Aorta (tissue), 5 donors: ENCODE measurements around the gene TDRD15. TPM values are rescaled to one million over a fixed set of nuclear protein-coding genes. Genes with fewer than 3 reads are reported as not detected.
"Not testable (repeated sequence)": the region's sequence is repeated elsewhere in the genome, so short reads cannot be mapped to it uniquely, and the experiment has no call there.

Experiments used
- ATAC-seq: fragments of 200-7000 bp; cut with Tn5 transposase; one replicate; pipeline ENCODE4 v1.9.1; 2022; ENCODE audit warnings: moderate library complexity; ENCODE audit not compliant: low FRiP score
- DNase-seq, 2 donors: peaks; one replicate each; pipeline ENCODE4 v3.0.0-alpha.2; 2020
- H3K27ac ChIP-seq, 2 donors: one replicate each; pipeline ENCODE4 v1.5.1; 2013; ENCODE audit warnings: low read length in 2 of 2, mild to moderate bottlenecking in 2 of 2, moderate library complexity in 2 of 2, control low read depth in 1 of 2, inconsistent platforms in 1 of 2, low read depth in 1 of 2
- H3K27me3 ChIP-seq, 2 donors: one replicate each; pipeline ENCODE4 v1.6.1; 2013; ENCODE audit warnings: control low read depth in 1 of 2, low read length in 1 of 2, mild to moderate bottlenecking in 1 of 2, moderate library complexity in 1 of 2; ENCODE audit not compliant: insufficient read depth in 2 of 2, control insufficient read depth in 1 of 2
- H3K36me3 ChIP-seq, 2 donors: one replicate each; pipeline ENCODE4 v1.6.1; 2013; ENCODE audit warnings: control low read depth in 1 of 2, low read length in 1 of 2, mild to moderate bottlenecking in 1 of 2; ENCODE audit not compliant: insufficient read depth in 2 of 2, control insufficient read depth in 1 of 2
- H3K4me1 ChIP-seq, 2 donors: one replicate each; pipeline ENCODE4 v1.6.1; 2013; ENCODE audit warnings: low read length in 2 of 2, control low read depth in 1 of 2, mild to moderate bottlenecking in 1 of 2, moderate library complexity in 1 of 2; ENCODE audit not compliant: insufficient read depth in 2 of 2, control insufficient read depth in 1 of 2
- H3K4me3 ChIP-seq, 2 donors: one replicate each; pipeline ENCODE4 v1.5.1; 2013; ENCODE audit warnings: low read length in 2 of 2, control low read depth in 1 of 2, mild to moderate bottlenecking in 1 of 2
- H3K9me3 ChIP-seq: one replicate; pipeline ENCODE4 v1.6.1; 2013; ENCODE audit warnings: mild to moderate bottlenecking, low read length; ENCODE audit not compliant: control insufficient read depth
- WGBS, 2 donors: extraction: QIAGEN DNeasy Blood & Tissue Kit; methylation state at CpG; one replicate each; pipeline ENCODE4 v1.1.7; 2013; 5-methylcytosine and 5-hydroxymethylcytosine counted together
- intact Hi-C, 2 donors: fragments of 100-400 bp; cut with DNase I; formaldehyde crosslinking; loops; one replicate each; pipeline versions ENCODE4 v1.14.2 to v1.15.0; 2022
- polyA plus RNA-seq, 2 donors: library from polyadenylated mRNA; stranded (reverse); fragments of 200-250 nt; gene quantifications; one replicate each; pipeline ENCODE4 v1.2.3, GENCODE V29; 2013
- total RNA-seq, 2 donors: library from RNA; stranded (reverse); fragmentation: NEBNext Ultra II Directional; extraction: Animal tissue kit (Norgen Biotek cat#: 25700); gene quantifications; one replicate each; pipeline ENCODE4 v1.2.1, GENCODE V29; 2021
- donor health status: healthy with polysubstance abuse.
- donor health status: Bipolar disorder and iron deficiency.
- donor health status: DM: no; HTN: no; CAD: no.
- donor health status: DM: no; HTN: no; CAD: no.
- donor health status: DM: yes; HTN: yes; CAD: no.

The TDRD15 gene
- total and polyA plus RNA-seq, 4 donors, result 0.06 to 0.15 TPM; not detected in 2

- Histone ChIP-seq H3K4me3 (no peak overlapping the region), H3K27ac (no peak overlapping the region), H3K36me3 (no peaks in the 10 kb centered on the region), H3K4me1 (peaks cover 0 to 5% of the 10 kb centered on the region in 2 donors), H3K27me3 (no peaks in the 10 kb centered on the region), H3K9me3 (no peaks in the 10 kb centered on the region)
- intact Hi-C loops, result no loop called here
- ATAC-seq, result no peak
- 93 to 94% methylated on average over 1 of the region's 1 CpG for WGBS, 2 donors
- no peak for DNase-seq
These were observed 25.5 kb upstream of the TDRD15 start for GRCh38 chr2:21098294-21098693.

- H3K9me3 ChIP-seq, result no peaks in the 10 kb centered on the region
- no peak overlapping the region for H3K27ac ChIP-seq
- H3K4me1 ChIP-seq, result peaks cover 0 to 5% of the 10 kb centered on the region in 2 donors
- intact Hi-C loops, result no loop called here
- H3K27me3 ChIP-seq, result no peaks in the 10 kb centered on the region
- H3K4me3 ChIP-seq, result no peak overlapping the region
- DNase-seq (no peak), ATAC-seq (no peak)
- 20 to 24% methylated on average over 5 of the region's 5 CpGs for WGBS, 2 donors
- H3K36me3 ChIP-seq, result no peaks in the 10 kb centered on the region
These were observed 24.4 kb upstream of the TDRD15 start for GRCh38 chr2:21099281-21099907.

GRCh38 chr2:21101514-21102155 lies 22.1 kb upstream of the TDRD15 start:
- H3K4me3 ChIP-seq, DNase-seq, H3K9me3 ChIP-seq, ATAC-seq, H3K27me3 ChIP-seq, H3K36me3 ChIP-seq, H3K27ac ChIP-seq, H3K4me1 ChIP-seq, intact Hi-C loops: not testable (repeated sequence)
- 95 to 96% methylated on average over 34 of the region's 34 CpGs for WGBS, 2 donors

GRCh38 chr2:21102356-21102755 lies 21.4 kb upstream of the TDRD15 start:
- DNase-seq, result no peak
- no peaks in the 10 kb centered on the region for H3K9me3 ChIP-seq
- no peak for ATAC-seq
- no peaks in the 10 kb centered on the region for H3K27me3 ChIP-seq
- H3K4me3 ChIP-seq, result no peak overlapping the region
- H3K36me3 ChIP-seq, result no peaks in the 10 kb centered on the region
- H3K27ac ChIP-seq, result no peak overlapping the region
- peaks cover 0 to 5% of the 10 kb centered on the region in 2 donors for H3K4me1 ChIP-seq
- WGBS, 2 donors, result 90 to 91% methylated on average over 12 of the region's 12 CpGs
- intact Hi-C loops, result no loop called here

- Histone ChIP-seq H3K9me3 (no peaks in the 10 kb centered on the region), H3K27ac (no peak overlapping the region), H3K36me3 (no peaks in the 10 kb centered on the region), H3K4me1 (peaks cover 0 to 5% of the 10 kb centered on the region in 2 donors), H3K4me3 (no peak overlapping the region), H3K27me3 (no peaks in the 10 kb centered on the region)
- intact Hi-C loops, result no loop called here
- 62 to 65% methylated on average over 1 of the region's 1 CpG for WGBS, 2 donors
- DNase-seq (no peak), ATAC-seq (no peak)
These were observed 20.4 kb upstream of the TDRD15 start for GRCh38 chr2:21103274-21103891.

- H3K36me3 ChIP-seq, result no peaks in the 10 kb centered on the region
- no peak overlapping the region for H3K4me3 ChIP-seq
- no peak overlapping the region for H3K27ac ChIP-seq
- ATAC-seq (no peak), DNase-seq (no peak)
- 33 to 47% methylated on average over 1 of the region's 1 CpG for WGBS, 2 donors
- no peaks in the 10 kb centered on the region for H3K9me3 ChIP-seq
- intact Hi-C loops, result no loop called here
- peaks cover 0 to 4% of the 10 kb centered on the region in 2 donors for H3K4me1 ChIP-seq
- no peaks in the 10 kb centered on the region for H3K27me3 ChIP-seq
These were observed 19.6 kb upstream of the TDRD15 start for GRCh38 chr2:21104030-21104660.

- DNase-seq, result no peak
- Histone ChIP-seq H3K4me3 (no peak overlapping the region), H3K36me3 (no peaks in the 10 kb centered on the region), H3K9me3 (no peaks in the 10 kb centered on the region), H3K4me1 (no peaks in the 10 kb centered on the region), H3K27me3 (no peaks in the 10 kb centered on the region), H3K27ac (no peak overlapping the region)
- WGBS, 2 donors, result 89 to 93% methylated on average over 1 of the region's 1 CpG
- intact Hi-C loops, result no loop called here
- ATAC-seq, result no peak
These were observed 12.8 kb upstream of the TDRD15 start for GRCh38 chr2:21111012-21111411.

GRCh38 chr2:21117688-21118087 lies 6.1 kb upstream of the TDRD15 start:
- Histone ChIP-seq H3K36me3 (no peaks in the 10 kb centered on the region), H3K9me3 (no peaks in the 10 kb centered on the region), H3K4me1 (no peaks in the 10 kb centered on the region), H3K4me3 (no peak overlapping the region), H3K27ac (no peak overlapping the region), H3K27me3 (no peaks in the 10 kb centered on the region)
- intact Hi-C loops, result loop anchor here (1.0 to 5.0 kb wide), 4 partner anchors 74 to 457 kb away; no protein-coding TSS in a partner anchor
- ATAC-seq, result no peak
- no peak for DNase-seq
